ENCODE measurements around the gene GARNL3. TPM values are rescaled to one million over a fixed set of nuclear protein-coding genes. Genes with fewer than 3 reads are reported as not detected.

Gene GARNL3
- total and polyA plus RNA-seq, 2 experiments from 2014 or later: 8.7 to 21.9 TPM

- no peak overlapping the region for H3K4me3 ChIP-seq
Observed at GRCh38 chr9:127388856-127389238, 124.3 kb downstream of the GARNL3 start.

More at GRCh38 chr9:127388856-127389238, 124.3 kb downstream of the GARNL3 start:
- no peak for DNase-seq (ENCODE audit: low spot score)
- H3K27ac Mint-ChIP-seq: no peak overlapping the region
- H3K4me1 Mint-ChIP-seq: peaks cover 13% of the 10 kb centered on the region
- no peaks in the 10 kb centered on the region for H3K36me3 ChIP-seq (ENCODE audit: insufficient read depth)
- peaks cover 7% of the 10 kb centered on the region for H3K27me3 Mint-ChIP-seq (ENCODE audit: insufficient read depth, low read depth, poor library complexity)
- H3K27ac ChIP-seq (ENCODE audit: low read depth): no peak overlapping the region
- no peaks in the 10 kb centered on the region; the same call in 1 of the 2 replicates for H3K4me1 ChIP-seq (ENCODE audit: insufficient read depth)
- H3F3A ChIP-seq (replicated peaks; ENCODE audit: low read depth): 0 out of 2 replicates have a peak, but pooled peaks cover 2% of the 10 kb centered on the region
- H3K4me3 Mint-ChIP-seq: no peak overlapping the region
- TF ChIP-seq ZNF331 (CRISPR knock-in tag; IDR thresholded peaks at IDR 0.05; ENCODE audit: low read depth) (no peak), JUNB (IDR thresholded peaks at IDR 0.05; ENCODE audit: unreplicated experiment) (no peak), POLR2AphosphoS5 (IDR thresholded peaks at IDR 0.05; ENCODE audit: low read depth) (no peak), EZH2phosphoT487 (IDR thresholded peaks at IDR 0.05; ENCODE audit: unreplicated experiment) (no peak), ZNF114 (CRISPR knock-in tag; IDR thresholded peaks at IDR 0.05) (no peak), CTCF (conservative IDR thresholded peaks at IDR 0.05; ENCODE audit: low read depth in 2 of 2) (no peak), EZH2 (IDR thresholded peaks at IDR 0.05; ENCODE audit: low read depth, unreplicated experiment) (no peak), REST (IDR thresholded peaks at IDR 0.05; ENCODE audit: unreplicated experiment) (no peak)
- no peaks in the 10 kb centered on the region; the same call in 2 of the 3 replicates for H3K9me3 Mint-ChIP-seq
- H3K9me2 ChIP-seq (ENCODE audit: insufficient read depth): no peaks in the 10 kb centered on the region
- no peak overlapping the region for H2AFZ ChIP-seq
- H3K79me2 ChIP-seq (replicated peaks; ENCODE audit: insufficient read depth): no peaks in the 10 kb centered on the region
- H3K36me3 Mint-ChIP-seq (ENCODE audit: low read depth): no peaks in the 10 kb centered on the region
- H4K20me1 ChIP-seq (replicated peaks; ENCODE audit: insufficient read depth): no peaks in the 10 kb centered on the region
- ATAC-seq: no peak
- no peak overlapping the region for H3K4me2 ChIP-seq
- H3K27me3 ChIP-seq (ENCODE audit: insufficient read depth): no peaks in the 10 kb centered on the region
